Measurements from ENCODE around the gene OR6C68.
"Not testable (repeated sequence)": the region's sequence is repeated elsewhere in the genome, so short reads cannot be mapped to it uniquely, and the experiment has no call there.

The OR6C68 gene

DNA sequence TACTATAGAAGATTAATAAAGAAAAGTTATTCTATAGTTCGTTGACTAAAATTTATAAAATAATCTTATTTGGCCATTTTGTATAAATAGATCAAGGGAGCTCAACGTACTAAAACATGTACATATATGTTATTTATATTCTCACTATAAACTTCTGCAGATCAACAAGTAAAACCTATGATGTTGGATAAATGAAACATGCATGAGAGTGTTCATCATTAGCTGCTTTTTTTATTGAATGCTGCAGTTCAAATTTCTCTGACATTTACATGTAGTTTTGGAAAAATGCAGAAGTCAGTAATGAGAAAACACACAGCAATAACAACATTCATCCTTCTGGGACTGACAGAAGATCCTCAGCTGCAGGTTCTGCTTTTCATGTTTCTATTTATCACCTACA, at the start of gene OR6C68:
TSS of gene OR6C68 (plus strand) at position 301 of the 400 bp plus-strand sequence. CDS start at position 301, 0 bp downstream.
- no peak for DNase-seq (ENCODE audit: low read depth in 2 of 2)

DNA sequence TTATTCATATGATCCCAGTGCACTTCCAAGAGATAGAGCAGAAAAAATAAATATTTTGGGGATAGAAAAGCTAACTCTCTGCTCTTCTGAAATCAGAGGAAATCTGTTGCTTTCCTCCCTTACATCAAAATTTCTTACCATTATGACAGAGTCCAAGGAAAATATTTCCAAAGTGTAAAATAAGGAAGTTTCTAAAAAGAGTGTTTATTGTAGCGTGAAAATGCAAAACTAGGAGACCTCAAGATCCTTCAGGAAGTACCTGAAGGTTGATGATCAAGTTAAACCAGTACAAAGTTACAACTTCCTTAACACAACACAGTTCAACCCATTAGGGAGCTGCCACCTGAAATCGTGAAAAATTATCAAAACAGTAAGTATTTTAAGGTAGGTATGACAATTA, 48.4 kb upstream of the OR6C68 start, which contains the start of gene OR6C2:
TSS of gene OR6C2 (plus strand) at position 301 of the 400 bp plus-strand sequence. CDS start 8,138 bp downstream, outside the sequence.
- DNase-seq (ENCODE audit: low read depth in 2 of 2), result no peak

DNA sequence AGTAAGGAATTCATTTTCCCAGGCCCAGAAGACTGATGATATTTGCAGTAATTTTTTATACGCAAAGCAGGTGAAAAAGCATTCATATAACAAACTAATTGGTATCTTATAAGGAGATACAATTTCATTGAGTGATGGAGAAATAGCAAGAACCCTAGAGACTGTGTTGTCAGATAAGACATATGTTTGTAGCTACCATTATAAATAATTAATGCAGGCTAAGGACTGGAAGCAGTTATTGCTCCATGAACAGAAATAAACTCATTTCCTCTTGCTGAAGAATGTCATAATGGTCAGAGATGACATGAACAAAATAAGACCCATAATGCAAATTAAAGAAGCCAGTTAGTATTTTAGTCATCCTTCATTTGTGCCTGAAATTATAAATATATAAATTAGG, 46.8 kb upstream of the OR6C68 start:
- DNase-seq (ENCODE audit: low read depth in 2 of 2), result no peak

DNA sequence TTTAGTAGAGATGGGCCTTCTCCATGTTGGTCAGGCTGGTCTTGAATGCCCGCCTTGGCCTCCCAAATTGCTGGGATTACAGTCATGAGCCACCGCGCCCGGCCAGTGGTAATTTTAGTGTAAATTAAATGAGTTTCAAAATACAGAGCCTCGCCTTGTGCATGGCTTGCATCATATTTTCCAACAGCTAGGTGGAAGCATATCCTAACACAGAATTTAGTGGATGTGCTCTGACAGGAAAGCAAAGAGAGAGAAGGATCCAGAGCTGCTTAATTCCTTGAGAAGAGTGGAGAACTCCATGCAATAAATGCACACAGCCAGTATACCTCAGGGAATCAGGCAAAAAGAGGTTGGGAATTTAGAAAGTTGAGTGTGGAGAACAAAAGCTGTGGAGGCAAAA, 45.9 kb upstream of the OR6C68 start:
- DNase-seq (ENCODE audit: low read depth in 2 of 2), result no peak

DNA sequence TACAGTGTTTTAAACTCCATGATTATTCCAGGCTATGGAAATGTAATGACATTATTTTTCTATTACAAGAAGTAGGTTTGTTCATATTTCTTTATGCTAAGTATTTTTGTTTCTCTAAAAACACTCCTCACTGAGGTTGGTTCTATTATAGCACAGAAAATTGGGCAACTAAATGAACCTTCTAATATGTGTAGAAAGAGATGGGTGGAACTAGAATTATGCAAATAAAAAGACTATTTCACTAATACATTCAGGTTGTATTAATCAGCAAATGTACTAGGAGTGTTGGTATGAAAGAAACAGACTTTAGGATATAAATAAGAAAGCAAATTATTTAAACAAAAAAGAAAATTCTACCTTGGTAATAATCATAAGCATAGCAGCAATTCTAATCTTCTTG, 43.4 kb upstream of the OR6C68 start:
- no peak for DNase-seq (ENCODE audit: low read depth in 2 of 2)

DNA sequence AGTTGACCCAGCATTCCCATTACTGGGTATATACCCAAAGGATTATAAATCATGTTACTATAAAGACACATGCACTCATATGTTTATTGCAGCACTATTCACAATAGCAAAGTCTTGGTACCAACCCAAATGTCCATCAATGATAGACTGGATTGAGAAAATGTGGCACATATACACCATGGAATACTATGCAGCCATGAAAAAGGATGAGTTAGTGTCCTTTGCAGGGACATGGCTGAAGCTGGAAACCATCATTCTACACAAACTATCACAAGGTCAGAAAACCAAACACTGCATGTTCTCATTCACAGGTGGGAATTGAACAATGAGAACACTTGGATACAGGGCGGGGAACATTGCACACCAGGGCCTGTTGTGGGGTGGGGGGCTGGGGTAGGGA, 27.3 kb upstream of the OR6C68 start:
- not testable (repeated sequence) for DNase-seq (ENCODE audit: low read depth in 2 of 2)

DNA sequence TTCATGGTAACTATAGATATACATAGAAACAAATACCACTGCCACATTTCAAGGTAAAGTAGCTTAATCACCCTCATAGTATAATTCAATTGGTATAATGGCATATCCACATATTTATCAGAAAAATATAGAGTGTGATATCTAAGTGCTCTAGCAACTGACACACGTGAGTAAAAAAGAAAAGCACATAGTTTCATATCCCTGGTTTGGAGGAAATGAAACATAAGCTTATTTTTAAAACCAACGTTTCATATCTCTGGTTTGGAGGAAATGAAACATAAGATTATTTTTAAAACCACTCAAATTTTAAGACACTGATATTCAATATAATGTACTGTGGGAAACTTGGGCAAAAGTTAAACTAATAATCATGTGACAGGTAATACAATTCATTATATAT, 24.3 kb upstream of the OR6C68 start:
- DNase-seq (ENCODE audit: low read depth in 2 of 2), result no peak

DNA sequence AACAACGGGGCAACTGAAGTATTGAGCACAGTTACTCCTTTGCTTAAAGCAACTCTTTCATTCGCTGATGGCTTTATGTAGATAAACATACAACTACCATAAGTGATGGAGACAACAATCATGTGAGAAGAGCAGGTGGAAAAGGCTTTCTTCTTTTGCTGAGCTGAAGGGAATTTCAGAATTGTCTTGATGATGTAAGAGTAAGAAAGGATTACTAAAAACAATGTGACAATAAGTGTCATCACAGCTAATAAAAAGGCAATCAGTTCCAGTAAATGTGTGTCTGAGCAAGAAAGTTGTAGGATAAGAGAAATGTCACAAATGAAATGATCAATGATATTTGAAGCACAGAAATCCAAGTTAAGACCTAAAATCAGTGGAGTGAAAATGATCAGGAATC, 22.9 kb upstream of the OR6C68 start:
- DNase-seq (ENCODE audit: low read depth in 2 of 2), result no peak

DNA sequence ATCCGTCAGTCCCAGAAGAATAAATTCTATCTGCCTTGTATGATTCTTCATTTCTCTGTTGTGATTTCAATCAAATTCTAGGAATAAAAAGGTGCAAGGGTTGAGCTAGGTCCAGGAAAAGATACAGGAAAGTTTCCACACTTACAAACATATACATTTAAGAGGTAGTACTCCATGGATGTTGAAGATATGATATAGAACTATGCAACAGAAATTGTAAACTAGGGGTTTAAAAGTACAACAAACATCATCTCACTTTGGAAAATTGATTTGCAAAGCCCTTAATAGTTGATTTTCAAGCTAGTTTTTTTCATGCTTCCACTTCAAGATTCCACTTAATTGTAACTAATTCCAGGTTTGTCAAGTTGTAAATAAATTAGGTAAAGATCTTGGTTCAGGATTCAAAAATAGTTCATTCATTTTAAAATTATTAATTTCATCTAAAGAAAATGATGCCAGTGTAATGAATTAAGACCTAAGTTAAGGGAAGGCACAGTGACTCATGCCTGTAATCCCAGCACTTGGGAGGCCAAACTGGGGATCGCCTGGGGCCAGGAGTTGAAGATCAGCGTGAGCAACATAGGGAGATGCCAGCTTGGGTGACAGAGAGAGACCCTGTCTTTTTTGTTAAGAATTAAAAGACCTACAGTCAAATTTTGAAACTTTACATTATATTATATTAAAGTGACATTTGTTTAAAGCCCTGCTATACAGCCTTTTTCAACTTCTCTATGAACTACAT, 21.9 kb upstream of the OR6C68 start, which contains the start of gene OR6C70:
TSS of gene OR6C70 (minus strand) at position 51 of the 742 bp plus-strand sequence. CDS start at position 51, 0 bp downstream.
- no peak for DNase-seq (ENCODE audit: low read depth in 2 of 2)

DNA sequence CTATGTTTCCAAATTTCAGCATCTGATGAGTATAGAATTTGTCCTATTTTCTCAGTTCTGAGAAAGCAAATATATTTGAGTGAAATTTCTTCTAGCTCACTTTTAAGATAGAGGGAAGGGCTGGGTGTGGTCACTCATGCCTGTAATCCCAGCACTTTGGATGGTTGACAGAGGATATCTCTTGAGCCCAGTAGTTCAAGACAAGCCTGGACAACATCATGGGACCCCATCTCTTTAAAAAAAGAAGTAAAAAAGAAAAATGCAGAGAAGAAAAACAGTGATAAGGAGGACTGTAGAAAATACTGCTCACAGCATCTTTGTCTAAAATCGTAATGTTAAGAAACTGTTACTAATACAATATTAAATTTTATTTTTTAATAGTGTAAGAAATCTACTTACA, 19.9 kb upstream of the OR6C68 start:
- no peak for DNase-seq (ENCODE audit: low read depth in 2 of 2)

DNA sequence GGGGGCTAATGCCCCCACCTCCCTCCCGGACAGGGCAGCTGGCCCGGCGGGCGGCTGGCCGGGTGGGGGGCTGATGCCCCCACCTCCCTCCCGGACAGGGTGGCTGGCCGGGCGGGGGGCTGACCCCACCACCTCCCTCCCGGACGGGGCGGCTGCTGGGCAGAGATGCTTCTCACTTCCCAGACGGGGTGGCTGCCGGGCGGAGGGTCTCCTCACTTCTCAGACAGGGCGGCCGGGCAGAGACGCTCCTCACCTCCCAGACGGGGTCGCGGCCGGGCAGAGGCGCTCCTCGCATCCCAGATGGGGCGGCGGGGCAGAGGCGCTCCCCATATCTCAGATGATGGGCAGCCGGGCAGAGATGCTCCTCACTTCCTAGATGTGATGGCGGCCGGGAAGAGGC, 13.0 kb upstream of the OR6C68 start:
- DNase-seq (ENCODE audit: low read depth in 2 of 2), result not testable (repeated sequence)

DNA sequence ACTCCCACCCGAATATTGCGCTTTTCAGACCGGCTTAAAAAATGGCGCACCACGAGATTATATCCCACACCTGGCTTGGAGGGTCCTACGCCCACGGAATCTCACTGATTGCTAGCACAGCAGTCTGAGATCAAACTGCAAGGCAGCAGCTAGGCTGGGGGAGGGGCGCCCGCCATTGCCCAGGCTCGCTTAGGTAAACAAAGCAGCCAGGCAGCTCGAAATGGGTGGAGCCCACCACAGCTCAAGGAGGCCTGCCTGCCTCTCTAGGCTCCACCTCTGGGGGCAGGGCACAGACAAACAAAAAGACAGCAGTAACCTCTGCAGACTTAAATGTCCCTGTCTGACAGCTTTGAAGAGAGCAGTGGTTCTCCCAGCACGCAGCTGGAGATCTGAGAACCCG, 7.9 kb upstream of the OR6C68 start:
- DNase-seq (ENCODE audit: low read depth in 2 of 2), result not testable (repeated sequence)

DNA sequence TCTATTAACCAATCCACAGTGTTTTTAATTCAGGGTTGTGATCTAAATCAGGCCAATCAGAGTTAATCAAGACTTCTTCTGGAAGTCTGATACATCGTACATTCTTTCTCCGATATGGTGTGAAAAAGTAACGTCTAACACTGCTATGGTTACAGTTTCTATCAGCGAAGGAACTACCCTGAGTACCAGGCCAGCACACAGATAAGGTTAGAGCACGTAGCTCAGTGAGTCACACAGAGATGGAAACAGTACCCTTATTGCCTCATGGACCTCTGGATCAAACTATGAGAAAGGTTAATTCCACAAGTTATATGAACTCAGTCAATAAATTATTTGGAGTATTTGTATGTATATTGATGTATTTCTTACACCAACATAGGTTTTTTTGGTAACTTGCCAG, 3.3 kb downstream of the OR6C68 start:
- DNase-seq (ENCODE audit: low read depth in 2 of 2), result no peak

DNA sequence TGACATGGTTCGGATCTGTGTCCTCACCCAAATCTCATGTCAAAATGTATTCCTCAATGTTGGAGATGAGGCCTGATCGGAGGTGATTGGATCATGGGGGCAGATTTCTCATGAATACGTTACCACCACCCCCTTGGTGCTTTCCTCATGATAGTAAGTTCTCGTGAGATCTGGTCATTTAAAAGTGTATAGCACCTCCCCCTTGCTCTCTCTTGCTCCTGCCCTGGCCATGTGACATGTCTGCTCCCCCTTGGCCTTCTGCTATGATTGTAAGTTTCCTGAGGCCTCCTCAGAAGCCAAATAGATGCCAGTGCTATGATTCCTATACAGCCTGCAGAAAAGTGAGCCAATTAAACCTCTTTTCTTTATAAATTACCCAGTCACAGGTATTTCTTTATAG, 7.1 kb downstream of the OR6C68 start:
- DNase-seq (ENCODE audit: low read depth in 2 of 2), result no peak

DNA sequence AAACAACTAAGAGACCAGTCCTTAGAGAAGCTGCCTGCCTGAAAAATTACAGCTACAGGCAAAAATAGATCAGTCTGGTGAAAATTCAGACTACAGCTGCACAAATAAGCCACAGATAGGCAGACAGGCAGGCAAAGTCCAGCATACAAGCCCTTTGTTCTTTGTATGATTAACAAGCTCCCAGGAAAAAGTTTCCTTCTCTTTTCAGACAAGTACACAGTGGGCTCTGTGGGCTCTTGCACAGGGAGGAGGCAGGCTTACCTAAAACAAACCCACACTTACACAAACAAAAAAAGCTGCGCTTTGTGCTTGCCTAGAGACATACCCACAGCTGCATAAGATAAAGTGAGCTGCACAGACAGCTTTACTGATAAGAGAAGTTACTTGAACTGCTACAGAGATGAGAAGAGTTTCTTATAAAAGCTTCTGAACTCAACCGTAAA, 7.7 kb downstream of the OR6C68 start:
- DNase-seq (ENCODE audit: low read depth in 2 of 2), result no peak

DNA sequence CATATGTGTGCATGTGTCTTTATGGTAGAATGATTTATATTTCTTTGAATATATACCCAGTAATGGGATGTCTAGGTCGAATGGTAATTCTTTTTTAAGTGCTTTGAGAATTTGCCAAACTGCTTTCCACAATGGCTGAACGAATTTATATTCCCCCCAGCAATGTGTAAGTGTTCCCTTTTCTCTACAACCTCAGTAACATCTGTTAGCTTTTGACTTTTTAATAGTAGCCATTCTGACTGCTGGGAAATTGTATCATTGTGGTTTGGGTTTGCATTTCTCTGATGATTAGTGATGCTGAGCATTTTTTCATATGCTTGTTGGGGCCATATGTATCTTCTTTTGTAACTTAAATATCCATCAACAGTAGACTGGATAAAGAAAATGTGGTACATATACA, 9.4 kb downstream of the OR6C68 start:
- no peak for DNase-seq (ENCODE audit: low read depth in 2 of 2)

DNA sequence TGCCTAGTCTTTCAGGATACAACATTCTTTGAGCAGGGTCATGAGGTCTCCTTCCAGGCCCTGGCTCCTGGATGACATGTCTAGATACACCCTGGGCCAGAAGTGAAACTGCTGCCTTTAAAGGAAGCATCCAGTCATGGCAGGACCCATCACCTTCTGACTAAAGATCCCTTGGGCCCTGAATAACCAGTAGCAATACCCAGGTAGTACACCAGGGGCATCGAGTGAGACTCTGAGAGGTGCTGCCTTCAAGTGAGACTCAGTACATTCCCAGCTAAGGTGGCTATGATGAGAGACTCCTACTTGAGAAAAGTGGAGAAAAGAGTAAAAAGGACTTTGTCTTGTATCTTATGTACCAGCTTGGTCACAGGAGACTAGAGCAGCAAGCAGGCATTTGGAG, 23.5 kb downstream of the OR6C68 start:
- DNase-seq (ENCODE audit: low read depth in 2 of 2), result no peak

DNA sequence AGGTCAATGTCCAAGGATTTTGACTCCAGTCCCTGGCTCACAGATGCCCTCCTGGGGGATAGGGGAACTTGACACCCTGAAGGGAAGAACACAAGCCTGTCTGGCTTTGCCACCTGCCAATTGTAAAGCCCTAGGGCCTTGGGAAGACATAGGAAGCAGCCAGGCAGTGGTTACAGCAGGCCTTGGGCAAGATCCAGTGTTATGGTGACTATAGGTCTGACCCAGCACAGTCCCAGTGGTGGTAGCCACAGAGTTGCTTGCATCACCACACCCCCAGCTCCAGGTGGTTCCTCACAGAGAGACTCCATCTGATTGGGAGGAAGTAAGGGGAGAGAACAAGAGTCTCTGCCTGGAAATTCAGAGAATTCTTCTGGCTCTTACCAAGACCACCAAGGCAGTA, 24.2 kb downstream of the OR6C68 start:
- DNase-seq (ENCODE audit: low read depth in 2 of 2), result no peak
